A549 treated with DMSO at 1 μM for 4 hours (cell line): ENCODE results near the gene P4HA3. TPM values are rescaled to one million over a fixed set of nuclear protein-coding genes. Genes with fewer than 3 reads are reported as not detected.

ENCODE experiments used
- total RNA-seq: library from RNA; stranded (reverse); fragments of 200-300 nt; extraction: Qiagen RNA extraction; gene quantifications from 5 replicates; pipeline ENCODE4 v1.2.3, GENCODE V29; 2022; ENCODE audit warnings: low read depth

Gene P4HA3
- 31.8 to 51.3 TPM (median 39.9 TPM) in 5 replicates for total RNA-seq

GRCh38 chr11:74311352-74311926 is at the start of gene P4HA3:
P4HA3 (minus strand) TSS chr11:74311640; CDS start chr11:74311611, 29 bp downstream.

Other genes with a start within 250 kb of the P4HA3 start
- gene C2CD3, start 140.6 kb downstream of the P4HA3 start, total RNA-seq: 15.0 to 19.4 TPM (median 17.7 TPM) in 5 replicates
- 46.7 to 60.4 TPM (median 56.5 TPM) in 5 replicates for gene PPME1, start 140.4 kb downstream of the P4HA3 start, total RNA-seq
- gene PGM2L1, start 86.8 kb upstream of the P4HA3 start, total RNA-seq: 8.8 to 18.2 TPM (median 13.8 TPM) in 5 replicates
- gene KCNE3, start 155.9 kb upstream of the P4HA3 start, total RNA-seq: 0.13 TPM in 1 of 5 replicates, not detected in the others
- gene LIPT2, start 182.1 kb upstream of the P4HA3 start, total RNA-seq: 1.3 to 3.6 TPM (median 2.6 TPM) in 5 replicates